Adipocyte (in vitro differentiated cells): ENCODE measurements around the gene RAB4B.
"Not testable (repeated sequence)": the region's sequence is repeated elsewhere in the genome, so short reads cannot be mapped to it uniquely, and the experiment has no call there.

Source experiments
- DNase-seq: peaks from one replicate; pipeline ENCODE4 v3.0.0-alpha.2; 2015; ENCODE audit warnings: low read depth
- H3K27me3 ChIP-seq: replicated peaks from 2 replicates; pipeline ENCODE4 v1.7.0; 2013; ENCODE audit warnings: mild to moderate bottlenecking, low read length, moderate library complexity; ENCODE audit not compliant: control insufficient read depth, insufficient read depth
- H3K36me3 ChIP-seq: 2 replicates; pipeline ENCODE4 v1.7.0; 2013; ENCODE audit warnings: low read length, mild to moderate bottlenecking, moderate library complexity; ENCODE audit not compliant: control insufficient read depth, insufficient read depth, severe bottlenecking
- H3K4me1 ChIP-seq: 2 replicates; pipeline ENCODE4 v1.7.0; 2013; ENCODE audit warnings: mild to moderate bottlenecking, low read length, moderate library complexity; ENCODE audit not compliant: control insufficient read depth, insufficient read depth
- H3K4me3 ChIP-seq: 2 replicates; pipeline ENCODE4 v1.7.0; 2013; ENCODE audit warnings: mild to moderate bottlenecking, low read length, moderate library complexity
- H3K9ac ChIP-seq: 2 replicates; pipeline ENCODE4 v1.7.0; 2013; ENCODE audit warnings: mild to moderate bottlenecking, low read length, moderate library complexity
- H3K9me3 ChIP-seq: 2 replicates; pipeline ENCODE4 v1.7.0; 2013; ENCODE audit warnings: mild to moderate bottlenecking, low read length, moderate library complexity; ENCODE audit not compliant: control insufficient read depth

Gene RAB4B, protein sequence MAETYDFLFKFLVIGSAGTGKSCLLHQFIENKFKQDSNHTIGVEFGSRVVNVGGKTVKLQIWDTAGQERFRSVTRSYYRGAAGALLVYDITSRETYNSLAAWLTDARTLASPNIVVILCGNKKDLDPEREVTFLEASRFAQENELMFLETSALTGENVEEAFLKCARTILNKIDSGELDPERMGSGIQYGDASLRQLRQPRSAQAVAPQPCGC

DNA sequence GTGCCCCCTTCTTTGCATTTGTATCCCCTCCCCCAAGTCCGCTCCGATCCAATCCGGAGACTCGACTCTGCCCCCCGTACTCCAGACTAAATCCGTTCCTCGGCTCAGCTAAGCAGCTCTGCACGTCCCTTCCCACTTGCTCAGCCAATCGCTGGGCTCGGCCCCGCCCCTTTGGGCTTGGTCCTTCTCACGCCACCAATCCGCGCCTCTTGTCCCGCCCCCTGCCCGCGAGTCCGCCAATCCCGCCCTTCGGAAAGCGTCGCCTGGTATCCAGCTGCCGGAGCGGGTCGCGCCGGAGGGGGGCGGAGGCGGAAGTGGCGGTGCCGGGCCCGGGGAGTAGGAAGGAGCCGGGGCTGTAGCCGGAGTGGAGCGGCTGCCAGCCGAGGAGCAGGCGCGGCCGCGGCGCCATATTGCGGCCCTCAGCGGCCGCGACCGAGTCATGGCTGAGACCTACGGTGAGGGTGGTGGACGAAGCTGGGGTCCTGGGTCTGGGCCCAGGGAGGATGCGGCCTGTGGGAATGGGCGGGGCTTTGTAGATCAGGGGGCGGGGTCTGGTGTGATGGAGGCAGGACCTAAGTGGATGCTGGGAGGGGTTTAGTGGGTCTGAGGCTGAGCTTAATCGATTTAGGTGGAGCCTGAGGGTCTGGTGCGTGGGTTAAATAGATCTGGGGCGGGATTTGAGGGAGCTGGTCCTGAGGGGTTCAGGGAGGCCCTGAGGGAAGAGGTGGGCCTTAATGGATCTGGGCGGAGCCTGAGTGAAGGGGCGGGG is at the start of gene RAB4B:
TSS of gene RAB4B (plus strand) at position 311 of the 769 bp plus-strand sequence. CDS start at position 440, 129 bp downstream.
- H3K4me1 ChIP-seq = peaks cover 11% of the 10 kb centered on the region
- DNase-seq = peak; percentile 100
- no peaks in the 10 kb centered on the region for H3K9me3 ChIP-seq
- H3K9ac ChIP-seq = peak within 1 kb of the TSS; percentile 89
- no peaks in the 10 kb centered on the region for H3K27me3 ChIP-seq
- H3K36me3 ChIP-seq = no peaks in the 10 kb centered on the region
- H3K4me3 ChIP-seq = peak within 1 kb of the TSS; percentile 85

DNA sequence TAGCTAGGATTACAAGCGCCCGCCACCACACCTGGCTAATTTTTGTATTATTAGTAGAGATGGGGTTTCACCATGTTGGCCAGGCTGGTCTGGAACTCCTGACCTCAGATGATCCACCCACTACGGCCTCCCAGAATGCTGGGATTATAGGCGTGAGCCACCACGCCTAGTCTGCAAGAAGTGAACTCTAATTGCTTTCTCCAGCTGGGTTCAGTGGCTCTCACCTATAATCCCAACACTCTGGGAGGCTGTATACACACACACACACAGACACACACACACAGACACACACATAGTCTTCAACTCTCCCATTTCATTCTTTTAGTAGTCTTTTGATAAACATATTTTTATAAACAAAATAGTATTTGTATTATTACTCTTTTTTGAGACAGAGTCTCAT is 48.0 kb upstream of the RAB4B start:
- H3K4me1 ChIP-seq, DNase-seq, H3K9me3 ChIP-seq, H3K9ac ChIP-seq, H3K27me3 ChIP-seq, H3K4me3 ChIP-seq: not testable (repeated sequence)
- peaks cover 93% of the 10 kb centered on the region for H3K36me3 ChIP-seq

DNA sequence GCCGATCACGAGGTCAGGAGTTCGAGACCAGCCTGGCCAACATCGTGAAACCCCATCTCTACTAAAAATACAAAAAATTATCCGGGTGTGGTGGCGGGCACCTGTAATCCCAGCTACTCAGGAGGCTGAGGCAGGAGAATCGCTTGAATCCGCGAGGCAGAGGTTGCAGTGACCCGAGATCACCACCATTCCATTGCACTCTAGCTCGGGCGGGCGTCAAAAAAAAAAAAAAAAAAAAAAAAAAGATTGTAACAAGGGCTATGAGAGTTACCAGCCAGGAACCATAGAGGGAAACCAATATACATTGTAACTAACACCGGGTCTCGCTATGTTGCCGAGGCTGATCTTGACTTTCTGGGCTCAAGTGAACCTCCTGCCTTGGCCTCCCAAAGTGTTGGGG is 45.7 kb upstream of the RAB4B start:
- H3K9me3 ChIP-seq, H3K4me1 ChIP-seq, H3K9ac ChIP-seq, DNase-seq, H3K27me3 ChIP-seq, H3K4me3 ChIP-seq: not testable (repeated sequence)
- peaks cover 97% of the 10 kb centered on the region for H3K36me3 ChIP-seq

DNA sequence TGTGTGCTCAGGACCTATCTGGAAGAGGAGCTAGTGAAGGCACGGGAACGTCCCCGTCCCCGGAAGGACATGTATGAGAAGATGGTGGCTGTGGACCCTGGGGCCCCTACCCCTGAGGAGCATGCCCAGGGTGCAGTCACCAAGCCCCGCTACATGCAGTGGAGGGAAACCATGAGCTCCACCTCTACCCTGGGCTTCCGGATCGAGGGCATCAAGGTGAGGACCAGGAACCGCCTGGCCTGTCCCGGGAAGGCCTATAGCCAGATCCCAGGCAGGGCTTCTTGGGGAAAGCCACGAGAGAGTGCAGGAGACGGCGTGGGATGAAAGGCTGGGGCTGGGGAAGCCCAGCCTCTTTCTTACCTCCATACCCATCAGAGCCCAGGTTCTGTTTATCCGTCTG is 44.9 kb upstream of the RAB4B start:
- H3K9ac ChIP-seq = no peak overlapping the region
- no peak for DNase-seq
- H3K9me3 ChIP-seq = no peaks in the 10 kb centered on the region
- H3K36me3 ChIP-seq = peaks cover 94% of the 10 kb centered on the region
- no peak overlapping the region for H3K4me3 ChIP-seq
- H3K4me1 ChIP-seq = no peaks in the 10 kb centered on the region
- H3K27me3 ChIP-seq = no peaks in the 10 kb centered on the region

DNA sequence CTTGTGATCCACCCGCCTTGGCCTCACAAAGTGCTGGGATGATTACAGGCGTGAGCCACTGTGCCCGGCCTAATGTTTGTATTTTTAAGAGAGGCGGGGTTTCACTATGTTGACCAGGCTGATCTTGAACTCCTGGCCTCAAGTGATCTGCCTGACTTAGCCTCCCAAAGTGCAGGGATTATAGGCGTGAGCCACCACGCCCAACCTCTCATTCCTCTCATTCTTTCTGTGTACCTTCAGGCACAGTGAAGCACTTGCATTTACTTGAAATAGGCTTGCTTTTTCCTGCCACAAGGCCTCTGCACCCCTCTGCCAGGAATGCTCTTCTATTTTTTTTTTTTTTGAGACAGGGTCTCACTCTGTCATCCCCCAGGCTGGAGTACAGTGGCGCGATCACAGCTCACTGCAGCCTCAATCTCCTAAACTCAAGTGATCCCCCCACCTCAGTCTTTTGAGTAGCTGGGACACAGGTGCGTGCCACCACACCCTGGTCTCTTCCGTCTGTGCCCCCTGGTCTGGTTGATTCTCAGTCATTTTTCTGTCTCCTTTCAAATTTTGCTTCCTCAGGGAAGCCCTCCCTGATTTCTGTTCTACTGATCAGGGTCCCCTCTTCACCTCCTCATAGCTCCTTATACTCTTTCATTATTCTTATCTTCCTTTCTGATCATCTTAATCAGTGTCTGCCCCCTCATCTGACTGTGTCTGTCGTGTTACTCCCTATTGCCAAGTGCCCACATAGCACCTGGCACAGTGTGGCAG is 42.9 kb upstream of the RAB4B start:
- H3K4me1 ChIP-seq = peaks cover 13% of the 10 kb centered on the region
- DNase-seq = no peak
- peaks cover 96% of the 10 kb centered on the region for H3K36me3 ChIP-seq
- H3K27me3 ChIP-seq = no peaks in the 10 kb centered on the region
- no peak overlapping the region for H3K4me3 ChIP-seq
- H3K9ac ChIP-seq = no peak overlapping the region
- H3K9me3 ChIP-seq = no peaks in the 10 kb centered on the region

DNA sequence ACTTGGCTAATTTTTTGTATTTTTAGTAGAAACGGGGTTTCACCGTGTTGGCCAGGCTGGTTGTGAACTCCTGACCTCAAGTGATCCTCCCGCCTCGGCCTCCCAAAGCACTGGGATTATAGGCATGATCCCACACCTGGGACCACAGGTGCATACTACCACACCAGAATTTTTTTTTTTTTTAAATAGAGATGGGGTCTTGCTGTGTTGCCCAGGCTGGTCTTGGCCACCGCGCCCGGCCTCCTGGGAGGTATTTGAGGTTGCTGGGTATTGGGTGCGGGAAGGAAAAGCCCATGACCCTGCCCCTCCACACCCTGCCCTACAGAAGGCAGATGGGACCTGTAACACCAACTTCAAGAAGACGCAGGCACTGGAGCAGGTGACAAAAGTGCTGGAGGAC is 41.4 kb upstream of the RAB4B start:
- Histone ChIP-seq H3K9me3 (no peaks in the 10 kb centered on the region), H3K4me3 (no peak overlapping the region), H3K4me1 (peaks cover 24% of the 10 kb centered on the region), H3K9ac (no peak overlapping the region), H3K36me3 (peaks cover 83% of the 10 kb centered on the region), H3K27me3 (no peaks in the 10 kb centered on the region)
- no peak for DNase-seq

DNA sequence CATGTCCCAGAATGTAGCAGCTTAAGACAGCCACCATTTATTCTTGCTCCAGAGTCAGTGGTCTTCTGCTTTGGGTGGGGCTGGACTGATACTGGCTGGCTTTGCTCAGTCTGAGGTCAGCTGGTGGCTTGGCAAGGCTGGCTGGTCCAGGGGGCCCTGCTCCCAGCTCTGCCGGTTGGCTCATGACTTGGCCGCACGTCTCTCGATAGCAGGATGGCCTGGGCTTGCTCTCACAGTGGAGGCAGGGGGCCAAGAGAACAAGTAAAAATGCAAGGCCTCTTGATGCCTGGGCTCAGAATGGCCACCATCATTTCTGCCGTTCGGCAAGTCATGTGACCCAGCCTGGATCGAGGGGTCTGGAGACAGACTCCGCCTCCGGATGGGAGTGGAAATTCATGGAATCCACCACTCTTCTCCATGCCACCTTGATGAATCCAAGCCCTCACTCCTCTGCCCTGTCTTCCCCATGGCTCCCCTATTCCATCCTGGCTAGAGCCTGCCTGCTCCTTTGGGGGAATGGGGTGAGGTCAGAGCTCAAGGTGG is 40.9 kb upstream of the RAB4B start:
- H3K4me3 ChIP-seq = no peak overlapping the region
- H3K27me3 ChIP-seq = no peaks in the 10 kb centered on the region
- H3K9me3 ChIP-seq = no peaks in the 10 kb centered on the region
- peaks cover 24% of the 10 kb centered on the region for H3K4me1 ChIP-seq
- DNase-seq = no peak
- H3K36me3 ChIP-seq = peaks cover 77% of the 10 kb centered on the region
- no peak overlapping the region for H3K9ac ChIP-seq

DNA sequence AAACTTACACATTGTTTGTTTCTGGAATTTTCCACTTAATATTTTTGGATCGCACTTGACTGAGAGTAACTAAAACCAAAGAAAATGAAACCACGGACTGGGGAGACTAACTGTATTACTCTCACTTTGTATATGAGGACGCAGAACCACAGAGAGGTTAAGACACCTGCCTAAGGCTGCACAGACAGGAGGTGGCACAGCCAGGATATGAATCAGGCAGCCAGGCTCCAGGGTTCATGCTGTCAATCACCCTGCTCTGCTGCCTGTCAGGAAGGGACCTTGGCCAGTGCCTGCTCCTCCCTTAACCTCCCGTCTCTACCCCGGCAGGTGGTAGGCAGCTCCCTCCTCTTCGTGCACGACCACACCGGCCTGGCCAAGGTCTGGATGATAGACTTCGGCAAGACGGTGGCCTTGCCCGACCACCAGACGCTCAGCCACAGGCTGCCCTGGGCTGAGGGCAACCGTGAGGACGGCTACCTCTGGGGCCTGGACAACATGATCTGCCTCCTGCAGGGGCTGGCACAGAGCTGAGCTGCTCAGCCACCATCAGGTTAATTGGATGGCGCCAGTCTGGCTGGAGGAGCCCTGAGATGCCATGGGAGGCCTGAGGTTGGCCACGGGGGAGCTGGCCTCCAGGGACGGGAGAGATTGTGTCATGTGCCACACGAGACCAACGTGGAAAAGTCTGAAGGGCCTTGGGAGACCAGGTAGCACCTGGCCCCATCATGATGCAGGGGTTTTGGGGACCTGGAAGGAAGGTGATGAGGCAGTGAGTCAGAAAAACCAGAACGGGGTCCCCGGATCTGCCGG is 38.8 kb upstream of the RAB4B start:
- peaks cover 57% of the 10 kb centered on the region for H3K36me3 ChIP-seq
- H3K4me1 ChIP-seq = peaks cover 24% of the 10 kb centered on the region

DNA sequence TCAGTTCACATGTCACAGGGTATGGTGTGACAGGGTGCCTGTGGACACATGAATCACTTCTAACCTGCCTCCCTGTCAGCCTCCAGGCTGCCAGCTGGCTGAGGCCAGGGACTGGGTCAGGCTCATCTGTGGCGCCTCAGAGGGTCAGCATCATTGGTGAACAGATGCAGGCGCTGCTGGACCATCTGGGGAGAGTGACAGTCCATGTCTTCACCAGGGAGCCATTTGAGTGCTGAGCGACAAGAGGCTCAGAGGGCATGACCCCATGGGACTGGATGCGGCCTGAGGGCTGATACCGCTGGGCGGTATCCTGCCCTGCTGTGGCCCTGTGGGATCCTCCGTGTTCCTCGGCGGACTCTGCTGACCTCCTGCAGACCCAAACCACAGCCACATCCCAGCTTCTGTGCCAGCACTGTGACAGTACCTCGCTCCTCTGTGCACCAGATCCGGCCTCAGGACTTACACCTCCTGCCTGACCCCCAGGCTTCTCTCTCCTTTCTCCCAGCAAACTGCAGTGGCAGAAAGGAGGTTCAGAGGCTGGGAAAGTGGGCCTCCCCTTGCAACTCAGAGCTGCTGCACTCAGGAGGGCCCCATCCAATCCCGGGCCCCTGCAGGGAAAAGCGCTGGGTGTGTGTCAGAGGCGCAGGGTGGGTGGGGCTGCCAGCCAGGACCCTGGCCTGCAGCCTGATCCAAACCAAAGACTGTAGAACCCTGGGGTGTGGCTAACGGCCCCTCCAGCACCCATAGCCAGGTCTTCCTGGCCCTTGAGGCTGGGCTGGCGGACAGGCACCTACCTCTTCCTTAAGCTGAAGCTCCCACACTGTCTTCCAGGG is 38.0 kb upstream of the RAB4B start:
- Histone ChIP-seq H3K27me3 (no peaks in the 10 kb centered on the region), H3K9ac (peak overlapping the region; percentile 77), H3K4me1 (peaks cover 31% of the 10 kb centered on the region), H3K9me3 (no peaks in the 10 kb centered on the region), H3K36me3 (peaks cover 48% of the 10 kb centered on the region), H3K4me3 (peak overlapping the region; percentile 57)
- no peak for DNase-seq

More for the DNA sequence above, 38.8 kb upstream of the RAB4B start:
- Histone ChIP-seq H3K9ac (peak overlapping the region; percentile 77), H3K4me3 (no peak overlapping the region), H3K27me3 (no peaks in the 10 kb centered on the region), H3K9me3 (no peaks in the 10 kb centered on the region)
- no peak for DNase-seq

DNA sequence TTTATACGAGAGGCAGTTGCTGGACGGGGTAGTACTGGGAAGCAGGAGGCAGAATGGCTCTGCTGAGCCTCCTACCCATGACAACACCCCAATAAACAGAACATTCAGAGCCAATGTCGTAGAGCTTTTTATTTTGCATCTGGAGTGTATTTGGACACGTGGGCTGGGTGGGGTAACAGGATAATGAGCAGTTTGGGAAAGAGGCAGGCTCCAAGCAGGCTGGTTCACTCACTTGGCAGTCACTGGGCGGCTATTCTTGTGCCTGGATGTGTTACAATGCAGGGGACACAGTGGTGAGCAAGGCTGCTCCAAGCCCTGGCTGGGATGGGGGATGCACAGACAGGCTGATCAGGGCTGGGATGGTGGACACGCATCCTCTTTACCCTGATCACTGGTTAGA is 37.3 kb upstream of the RAB4B start:
- H3K4me3 ChIP-seq = peak overlapping the region; percentile 57
- DNase-seq = peak; percentile 64
- H3K9me3 ChIP-seq = no peaks in the 10 kb centered on the region
- H3K27me3 ChIP-seq = no peaks in the 10 kb centered on the region
- H3K36me3 ChIP-seq = peaks cover 42% of the 10 kb centered on the region
- H3K9ac ChIP-seq = peak overlapping the region; percentile 77
- peaks cover 37% of the 10 kb centered on the region for H3K4me1 ChIP-seq
